Measurements from ENCODE around the gene STARD10. TPM values are rescaled to one million over a fixed set of nuclear protein-coding genes. Genes with fewer than 3 reads are reported as not detected.

STARD10 gene
- total RNA-seq, 1 donor from 2014 or later: 20.9 TPM

- H3K27ac ChIP-seq: no peak overlapping the region
- no peak for DNase-seq (ENCODE audit: low spot score in 2 of 2)
- TF ChIP-seq CTCF (IDR thresholded peaks at IDR 0.05): no peak
- H3K4me3 ChIP-seq: no peak overlapping the region
- H3K4me1 ChIP-seq: peaks cover 6 to 15% of the 10 kb centered on the region in 2 donors
- intact Hi-C loops (cut with DNase I): no loop called here
- peaks cover 5 to 19% of the 10 kb centered on the region in 2 donors for H3K36me3 ChIP-seq
- no peaks in the 10 kb centered on the region for H3K9me3 ChIP-seq
- no peaks in the 10 kb centered on the region for H3K27me3 ChIP-seq
These were observed 39.7 kb downstream of the STARD10 start for GRCh38 chr11:72754149-72754543.

- DNase-seq (ENCODE audit: low spot score in 2 of 2): no peak
- Histone ChIP-seq H3K4me3 (no peak overlapping the region), H3K27ac (no peak overlapping the region), H3K9me3 (no peaks in the 10 kb centered on the region), H3K36me3 (peaks cover 5 to 19% of the 10 kb centered on the region in 2 donors), H3K27me3 (no peaks in the 10 kb centered on the region), H3K4me1 (peaks cover 6 to 15% of the 10 kb centered on the region in 2 donors)
- intact Hi-C loops (cut with DNase I): loop anchor here (2.0 kb wide), 2 partner anchors 31 to 39 kb away; no protein-coding TSS in a partner anchor
- TF ChIP-seq CTCF (IDR thresholded peaks at IDR 0.05): peak in 1 of 3 experiments; percentile 10
These were observed 40.3 kb downstream of the STARD10 start for GRCh38 chr11:72753341-72754148.

GRCh38 chr11:72752088-72752914 lies 41.5 kb downstream of the STARD10 start, which contains the start of gene ARAP1:
Gene ARAP1 (minus strand): TSS chr11:72752408. CDS start chr11:72727128, 25,280 bp downstream.
- no peak for TF ChIP-seq CTCF (IDR thresholded peaks at IDR 0.05)
- H3K27ac ChIP-seq: peak within 1 kb of the TSS; percentile 34 to 43
- H3K4me1 ChIP-seq: peaks cover 6 to 15% of the 10 kb centered on the region in 2 donors
- peak within 1 kb of the TSS; percentile 68 to 72 for H3K4me3 ChIP-seq
- intact Hi-C loops (cut with DNase I): loop anchor here (1.0 to 2.0 kb wide), 3 partner anchors 30 to 62 kb away; partner anchors contain the start of gene ATG16L2
- no peaks in the 10 kb centered on the region for H3K9me3 ChIP-seq
- peaks cover 2 to 12% of the 10 kb centered on the region in 2 donors for H3K36me3 ChIP-seq
- H3K27me3 ChIP-seq: no peaks in the 10 kb centered on the region
- DNase-seq (ENCODE audit: low spot score in 2 of 2): peak in 1 of 2 donors; percentile 86

GRCh38 chr11:72751116-72752087 lies 42.4 kb downstream of the STARD10 start:
- peaks cover 0 to 7% of the 10 kb centered on the region in 2 donors for H3K36me3 ChIP-seq
- DNase-seq (ENCODE audit: low spot score in 2 of 2): no peak
- peak overlapping the region; percentile 68 to 72 for H3K4me3 ChIP-seq
- peaks cover 6 to 15% of the 10 kb centered on the region in 2 donors for H3K4me1 ChIP-seq
- no peak for TF ChIP-seq CTCF (IDR thresholded peaks at IDR 0.05)
- no peaks in the 10 kb centered on the region for H3K9me3 ChIP-seq
- no peaks in the 10 kb centered on the region for H3K27me3 ChIP-seq
- intact Hi-C loops (cut with DNase I): loop anchor here (1.0 to 2.0 kb wide), 3 partner anchors 29 to 63 kb away; partner anchors contain the start of gene ATG16L2
- H3K27ac ChIP-seq: peak overlapping the region; percentile 34 to 43
